D721Med (cell line): ENCODE results near the gene TBC1D30.
"Not testable (repeated sequence)": the region's sequence is repeated elsewhere in the genome, so short reads cannot be mapped to it uniquely, and the experiment has no call there.

Experiments used
- DNase-seq: peaks from one replicate; pipeline ENCODE4 v3.0.0; 2011; ENCODE audit warnings: low spot score; ENCODE audit not compliant: insufficient read length
- FAIRE-seq: peaks from 2 replicates; lab custom pipeline; 2011; peaks lifted over from hg19 to GRCh38; lab: Jason Lieb, UNC
- TF ChIP-seq, protein P1 (sequence below): IDR thresholded peaks from 2 replicates; pipeline ENCODE4 v1.5.1; 2012; ENCODE audit warnings: mild to moderate bottlenecking, control low read depth; ENCODE audit not compliant: insufficient read depth; ENCODE audit errors: missing control alignments

TBC1D30 gene

DNA sequence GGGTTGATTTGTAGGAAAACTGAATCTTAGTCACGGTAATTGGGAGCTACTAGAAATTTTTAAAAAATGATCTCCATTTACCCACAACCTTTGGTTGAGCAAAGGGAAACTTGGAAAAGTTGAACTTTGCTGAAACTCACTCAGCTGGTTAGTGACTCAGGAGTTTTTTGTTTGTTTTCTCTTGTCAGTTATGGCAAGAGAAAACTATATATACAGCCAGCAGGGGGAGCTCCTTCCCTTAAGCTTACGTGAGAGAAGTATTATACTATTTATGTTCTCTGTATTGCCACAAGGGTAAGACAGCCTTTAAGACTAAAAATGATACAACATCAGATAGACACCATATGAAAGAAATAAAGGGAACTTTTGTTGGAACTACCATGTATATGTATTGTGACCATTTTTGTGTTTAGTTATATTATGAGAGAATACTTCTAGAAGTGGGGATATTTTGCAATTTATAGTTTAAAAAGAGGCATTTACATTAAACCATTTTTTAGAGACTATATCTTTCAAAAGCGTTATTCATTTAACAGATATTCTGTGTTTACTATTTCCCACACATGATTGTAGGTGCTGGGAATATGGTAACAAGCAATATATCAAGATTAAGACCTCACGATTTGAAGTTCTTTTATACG is 28.1 kb upstream of the TBC1D30 start:
- DNase-seq (no peak), FAIRE-seq (peak; percentile 48)
- TF ChIP-seq, protein P1, sequence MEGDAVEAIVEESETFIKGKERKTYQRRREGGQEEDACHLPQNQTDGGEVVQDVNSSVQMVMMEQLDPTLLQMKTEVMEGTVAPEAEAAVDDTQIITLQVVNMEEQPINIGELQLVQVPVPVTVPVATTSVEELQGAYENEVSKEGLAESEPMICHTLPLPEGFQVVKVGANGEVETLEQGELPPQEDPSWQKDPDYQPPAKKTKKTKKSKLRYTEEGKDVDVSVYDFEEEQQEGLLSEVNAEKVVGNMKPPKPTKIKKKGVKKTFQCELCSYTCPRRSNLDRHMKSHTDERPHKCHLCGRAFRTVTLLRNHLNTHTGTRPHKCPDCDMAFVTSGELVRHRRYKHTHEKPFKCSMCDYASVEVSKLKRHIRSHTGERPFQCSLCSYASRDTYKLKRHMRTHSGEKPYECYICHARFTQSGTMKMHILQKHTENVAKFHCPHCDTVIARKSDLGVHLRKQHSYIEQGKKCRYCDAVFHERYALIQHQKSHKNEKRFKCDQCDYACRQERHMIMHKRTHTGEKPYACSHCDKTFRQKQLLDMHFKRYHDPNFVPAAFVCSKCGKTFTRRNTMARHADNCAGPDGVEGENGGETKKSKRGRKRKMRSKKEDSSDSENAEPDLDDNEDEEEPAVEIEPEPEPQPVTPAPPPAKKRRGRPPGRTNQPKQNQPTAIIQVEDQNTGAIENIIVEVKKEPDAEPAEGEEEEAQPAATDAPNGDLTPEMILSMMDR: peak; percentile 85

DNA sequence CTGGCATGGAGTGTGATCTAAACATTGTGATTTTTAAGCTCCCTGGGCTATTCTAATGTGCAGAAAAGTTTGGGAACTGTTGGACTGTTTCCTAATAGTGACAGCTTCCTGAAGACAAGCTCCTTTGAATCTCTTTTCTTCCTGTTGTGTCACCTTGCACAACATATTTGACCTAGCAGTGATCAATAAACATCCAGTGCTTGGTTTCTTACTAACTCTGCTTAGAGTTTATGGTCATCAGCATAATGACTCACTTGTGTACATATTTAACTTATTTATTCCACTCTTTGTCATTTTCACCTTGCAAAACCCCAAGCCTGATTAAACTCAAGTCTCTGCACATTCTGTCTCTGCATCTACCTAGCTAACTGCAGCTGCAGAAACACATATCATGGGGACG is 27.3 kb upstream of the TBC1D30 start:
- DNase-seq: no peak
- TF ChIP-seq, protein P1: no peak
- no peak for FAIRE-seq

DNA sequence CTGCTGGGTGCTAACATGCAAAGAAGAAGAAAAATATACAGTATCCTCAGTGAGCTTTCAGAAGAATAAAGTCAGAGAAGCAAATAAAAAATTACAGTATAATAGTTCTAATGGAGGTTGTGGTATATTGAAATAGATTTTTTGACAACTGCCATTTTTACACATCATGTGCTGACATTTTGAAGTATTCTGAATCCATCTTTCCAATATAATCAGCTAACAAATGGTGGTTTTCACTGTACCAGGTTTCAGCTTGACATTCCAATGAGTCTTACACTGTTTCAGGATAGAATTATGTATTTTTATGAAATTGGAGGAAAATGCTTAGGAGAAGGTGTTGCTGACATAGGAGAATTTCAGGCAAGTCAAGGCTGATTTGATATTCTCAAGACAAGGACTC is 26.3 kb upstream of the TBC1D30 start:
- TF ChIP-seq, protein P1: no peak
- FAIRE-seq (no peak), DNase-seq (no peak)

DNA sequence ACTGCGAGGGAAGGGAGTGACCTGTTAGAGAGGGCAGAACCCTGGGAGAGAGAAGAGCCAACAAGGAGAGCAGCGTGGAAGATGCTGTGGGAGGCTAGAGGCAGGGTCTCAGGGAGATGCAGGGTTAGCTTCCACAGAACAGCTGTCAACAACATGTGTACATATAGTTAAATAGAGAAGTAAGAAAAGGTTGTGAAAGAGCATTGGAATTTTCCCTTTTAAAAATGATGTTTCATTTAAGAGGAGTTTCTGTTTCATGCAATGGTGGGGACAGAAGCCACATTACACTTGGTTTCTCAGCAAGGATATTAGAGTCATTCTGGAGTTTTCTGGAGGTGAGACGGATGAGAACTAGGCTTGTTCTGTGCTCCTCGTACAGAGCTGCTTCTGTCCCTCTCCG is 23.8 kb upstream of the TBC1D30 start:
- FAIRE-seq (no peak), DNase-seq (no peak)
- TF ChIP-seq, protein P1: no peak

DNA sequence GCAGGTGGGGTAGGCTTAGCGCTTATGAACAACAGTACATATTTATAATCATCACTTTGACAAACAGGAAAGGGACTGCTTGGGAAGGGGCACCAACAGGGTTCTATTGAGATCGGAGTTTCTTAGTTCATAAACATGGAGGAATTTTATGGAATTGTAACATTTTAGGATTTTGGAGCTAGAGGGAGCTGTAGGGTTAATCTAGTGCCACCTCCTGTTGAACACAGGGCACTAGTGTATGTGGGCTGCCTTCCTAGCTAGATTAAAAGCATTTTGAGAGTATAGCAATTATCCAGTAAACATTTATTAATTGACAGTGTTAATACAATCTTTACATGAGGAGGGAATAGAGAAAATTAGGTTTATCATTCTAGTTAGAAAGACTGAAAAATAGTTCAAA is 23.1 kb upstream of the TBC1D30 start:
- FAIRE-seq: no peak
- no peak for DNase-seq
- TF ChIP-seq, protein P1: peak; percentile 35

DNA sequence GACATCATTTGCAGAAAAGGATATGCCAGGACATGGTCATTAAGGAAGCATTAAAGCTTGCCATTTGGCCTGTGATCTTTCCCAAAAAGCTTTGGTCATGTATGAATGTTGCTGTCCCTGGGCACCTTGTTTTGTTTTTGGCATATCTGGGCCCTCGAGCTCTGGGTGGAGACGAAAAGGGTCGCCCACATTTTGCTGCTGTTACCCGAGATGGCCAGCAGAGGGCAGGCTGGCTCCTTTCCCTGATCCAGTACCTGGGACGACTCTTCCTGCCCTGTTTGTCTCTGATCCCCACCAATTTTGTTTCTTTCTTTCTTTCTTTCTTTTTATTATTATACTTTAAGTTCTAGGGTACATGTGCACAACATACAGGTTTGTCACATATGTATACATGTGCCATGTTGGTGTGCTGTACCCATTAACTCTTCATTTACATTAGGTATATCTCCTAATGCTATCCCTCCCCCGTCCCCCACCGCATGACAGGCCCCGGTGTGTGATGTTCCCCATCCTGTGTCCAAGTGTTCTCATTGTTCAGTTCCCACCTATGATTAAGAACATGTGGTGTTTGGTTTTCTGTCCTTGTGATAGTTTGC is 22.2 kb upstream of the TBC1D30 start:
- not testable (repeated sequence) for FAIRE-seq, DNase-seq
- TF ChIP-seq, protein P1: peak; percentile 80

DNA sequence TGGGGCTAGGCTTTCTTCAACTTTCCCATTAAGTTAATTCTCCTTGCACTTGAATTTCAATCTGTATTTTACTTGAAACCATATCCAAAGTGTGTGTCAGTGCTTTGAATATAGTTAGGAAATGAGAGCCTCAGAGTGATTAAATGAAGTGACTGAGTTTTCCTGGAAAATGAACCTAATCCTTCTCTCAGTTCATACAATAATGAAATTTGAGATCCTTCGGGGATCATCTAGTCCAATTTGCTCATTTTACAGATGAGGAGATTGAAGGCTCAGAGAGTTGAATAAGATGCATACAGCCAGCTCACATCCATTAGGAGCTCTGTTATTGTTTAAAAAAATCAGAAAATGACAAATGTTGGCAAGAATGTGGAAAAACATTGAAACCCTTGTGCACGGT is 18.3 kb upstream of the TBC1D30 start:
- FAIRE-seq: no peak
- DNase-seq: no peak
- TF ChIP-seq, protein P1: no peak
